H1 (cell line): Measurements from ENCODE around the gene IL26. TPM values are rescaled to one million over a fixed set of nuclear protein-coding genes. Genes with fewer than 3 reads are reported as not detected.

Experiments used
- CTCF ChIA-PET: fragments of 300-600 bp; sonication (Branson Sonifier 250); formaldehyde crosslinking; loops from one replicate; lab custom pipeline; 2021; ENCODE audit not compliant: partially characterized antibody; lab: Charles Lee
- POLR2A ChIA-PET: fragments of 300-600 bp; sonication (Branson Sonifier 250); formaldehyde crosslinking; loops from one replicate; lab custom pipeline; 2021; ENCODE audit warnings: inconsistent platforms; ENCODE audit not compliant: partially characterized antibody; lab: Charles Lee
- DNase-seq, 2 experiments: peaks; one replicate each; pipeline versions ENCODE4 v3.0.0 to v3.0.0-alpha.2; 2010 to 2022; ENCODE audit warnings: low spot score in 2 of 2, low read depth in 1 of 2, mixed read lengths in 1 of 2
- FAIRE-seq: peaks from 2 replicates; lab custom pipeline; 2011; peaks lifted over from hg19 to GRCh38; lab: Jason Lieb, UNC
- H2AFZ ChIP-seq: 2 replicates; pipeline ENCODE4 v1.8.1; 2012; ENCODE audit warnings: low read length, inconsistent platforms
- H2AK5ac ChIP-seq: 2 replicates; pipeline ENCODE4 v1.6.1; 2013; ENCODE audit warnings: low read depth, low read length
- H2BK120ac ChIP-seq: replicated peaks from 2 replicates; pipeline ENCODE3; 2013; ENCODE audit warnings: low read depth, low read length, inconsistent platforms
- H2BK12ac ChIP-seq: 2 replicates; pipeline ENCODE4 v1.6.1; 2013; ENCODE audit warnings: low read depth, low read length
- H2BK15ac ChIP-seq: 2 replicates; pipeline ENCODE4 v1.6.1; 2013; ENCODE audit warnings: low read length
- H2BK20ac ChIP-seq: 2 replicates; pipeline ENCODE4 v1.6.1; 2013; ENCODE audit warnings: low read length
- H2BK5ac ChIP-seq: 2 replicates; pipeline ENCODE4 v1.6.1; 2013; ENCODE audit warnings: low read depth, low read length
- H3K14ac ChIP-seq: 2 replicates; pipeline ENCODE4 v1.6.1; 2013; ENCODE audit warnings: inconsistent platforms; ENCODE audit not compliant: insufficient read length
- H3K18ac ChIP-seq: 2 replicates; pipeline ENCODE4 v1.6.1; 2013; ENCODE audit warnings: low read length; ENCODE audit errors: extremely low read depth
- H3K23ac ChIP-seq: 2 replicates; pipeline ENCODE4 v1.6.1; 2013; ENCODE audit warnings: inconsistent platforms; ENCODE audit not compliant: insufficient read length
- H3K23me2 ChIP-seq: 2 replicates; pipeline ENCODE4 v1.6.1; 2013; ENCODE audit warnings: low read depth, low read length
- H3K27ac ChIP-seq: 2 replicates; pipeline ENCODE4 v1.6.1; 2011; ENCODE audit warnings: low read depth, low read length, inconsistent platforms
- H3K27me3 ChIP-seq, 4 experiments: replicated peaks in 1 of 4; 1 replicate in 1 of 4; 2 replicates in 3 of 4; pipeline versions ENCODE4 v1.6.1 to v1.8.1; 2011 to 2013; ENCODE audit warnings: low read length in 3 of 4, mild to moderate bottlenecking in 3 of 4, inconsistent platforms in 2 of 4, mixed read lengths in 2 of 4, moderate library complexity in 1 of 4; ENCODE audit not compliant: control insufficient read depth in 3 of 4, insufficient read depth in 3 of 4; ENCODE audit errors: extremely low read depth in 1 of 4
- H3K36me3 ChIP-seq, 4 experiments: 2 replicates each; pipeline versions ENCODE4 v1.6.1 to v1.8.1; 2011 to 2013; ENCODE audit warnings: mild to moderate bottlenecking in 4 of 4, low read length in 3 of 4, moderate library complexity in 2 of 4, control low read depth in 1 of 4, inconsistent platforms in 1 of 4; ENCODE audit not compliant: insufficient read depth in 4 of 4, control insufficient read depth in 2 of 4
- H3K4ac ChIP-seq: replicated peaks from 2 replicates; pipeline ENCODE3; 2013; ENCODE audit warnings: low read length, low read depth, mixed read lengths, inconsistent platforms; ENCODE audit not compliant: insufficient read length
- H3K4me1 ChIP-seq, 4 experiments: replicated peaks in 1 of 4; 1 replicate in 1 of 4; 2 replicates in 3 of 4; pipeline versions ENCODE4 v1.6.1 to v1.8.1; 2011 to 2013; ENCODE audit warnings: low read length in 3 of 4, inconsistent platforms in 2 of 4, mixed read lengths in 1 of 4; ENCODE audit not compliant: insufficient read depth in 4 of 4, control insufficient read depth in 3 of 4
- H3K4me2 ChIP-seq, 2 experiments: 2 replicates each; pipeline versions ENCODE4 v1.6.1 to v1.8.1; 2011 to 2013; ENCODE audit warnings: low read depth in 2 of 2, low read length in 2 of 2, control low read depth in 1 of 2, inconsistent platforms in 1 of 2, mild to moderate bottlenecking in 1 of 2; ENCODE audit not compliant: insufficient read depth in 1 of 2
- H3K4me3 ChIP-seq, 4 experiments: fragments of 200-600, 300-600 bp in 1 of 4; sonication (generic), shearing (Covaris generic), sonication (Bioruptor Twin) in 1 of 4; 2 replicates each; pipeline versions ENCODE4 v1.5.1 to v1.8.1; 2011 to 2016; ENCODE audit warnings: low read length in 4 of 4, low read depth in 3 of 4, control low read depth in 2 of 4, inconsistent platforms in 2 of 4, mild to moderate bottlenecking in 2 of 4, mixed read lengths in 1 of 4, moderate library complexity in 1 of 4; ENCODE audit not compliant: insufficient read depth in 2 of 4; ENCODE audit errors: extremely low read depth in 1 of 4
- H3K56ac ChIP-seq: replicated peaks from 2 replicates; pipeline ENCODE3; 2013; ENCODE audit warnings: low read depth, mild to moderate bottlenecking, mixed read lengths, low read length, inconsistent platforms; ENCODE audit not compliant: insufficient read length
- H3K79me1 ChIP-seq: 2 replicates; pipeline ENCODE4 v1.6.1; 2013; ENCODE audit warnings: low read depth, low read length, control low read depth
- H3K79me2 ChIP-seq, 2 experiments: 2 replicates each; pipeline versions ENCODE4 v1.6.1 to v1.8.1; 2012 to 2013; ENCODE audit warnings: low read length in 2 of 2, mild to moderate bottlenecking in 2 of 2, inconsistent platforms in 1 of 2; ENCODE audit not compliant: insufficient read depth in 2 of 2, control insufficient read depth in 1 of 2
- H3K9ac ChIP-seq, 4 experiments: replicated peaks in 1 of 4; 1 replicate in 1 of 4; 2 replicates in 3 of 4; pipeline versions ENCODE4 v1.6.1 to v1.8.1; 2011 to 2013; ENCODE audit warnings: low read depth in 3 of 4, low read length in 3 of 4, control low read depth in 2 of 4, mild to moderate bottlenecking in 2 of 4, moderate library complexity in 2 of 4, inconsistent platforms in 1 of 4; ENCODE audit errors: extremely low read depth in 1 of 4
- H3K9me3 ChIP-seq, 2 experiments: 2 replicates each; pipeline versions ENCODE4 v1.6.1 to v1.8.1; 2012 to 2013; ENCODE audit warnings: mild to moderate bottlenecking in 2 of 2, moderate library complexity in 2 of 2, control low read depth in 1 of 2, inconsistent platforms in 1 of 2, low read depth in 1 of 2, low read length in 1 of 2, mixed read lengths in 1 of 2; ENCODE audit not compliant: insufficient read depth in 2 of 2
- H4K20me1 ChIP-seq, 2 experiments: replicated peaks in 1 of 2; 2 replicates each; pipeline versions ENCODE3 to v1.8.1; 2011 to 2013; ENCODE audit warnings: inconsistent platforms in 2 of 2, low read length in 2 of 2, mild to moderate bottlenecking in 1 of 2; ENCODE audit not compliant: insufficient read depth in 2 of 2, control insufficient read depth in 1 of 2
- H4K5ac ChIP-seq: 2 replicates; pipeline ENCODE4 v1.6.1; 2013; ENCODE audit warnings: low read length, low read depth, mixed read lengths, inconsistent platforms; ENCODE audit not compliant: insufficient read length
- H4K8ac ChIP-seq: 2 replicates; pipeline ENCODE4 v1.8.0; 2013; ENCODE audit warnings: mild to moderate bottlenecking, moderate library complexity, low read length, inconsistent platforms; ENCODE audit not compliant: insufficient read depth; ENCODE audit errors: extremely low read depth
- H4K91ac ChIP-seq: replicated peaks from 2 replicates; pipeline ENCODE3; 2013; ENCODE audit warnings: low read length, mixed read lengths, inconsistent platforms; ENCODE audit not compliant: insufficient read length
- CEBPB ChIP-seq: IDR thresholded peaks from 2 replicates; pipeline ENCODE4 v1.6.1; 2012; ENCODE audit warnings: low read depth, low read length
- GABPA ChIP-seq: IDR thresholded peaks from 2 replicates; pipeline ENCODE4 v1.6.1; 2011; ENCODE audit warnings: mild to moderate bottlenecking, low read length, moderate library complexity, borderline replicate concordance; ENCODE audit not compliant: insufficient read depth
- HDAC2 ChIP-seq, 2 experiments: fragments of 300-600 bp in 1 of 2; sonication (generic) in 1 of 2; IDR thresholded peaks; 2 replicates each; pipeline ENCODE4 v1.6.1; 2011 to 2012; ENCODE audit warnings: low read depth in 2 of 2, low read length in 2 of 2, mild to moderate bottlenecking in 2 of 2, moderate library complexity in 2 of 2, borderline replicate concordance in 1 of 2, inconsistent platforms in 1 of 2
- KDM5A ChIP-seq: fragments of 200-600 bp; IDR thresholded peaks from 2 replicates; pipeline ENCODE4 v1.7.1; 2012; ENCODE audit warnings: mild to moderate bottlenecking, low read length, inconsistent platforms, mixed read lengths
- NANOG ChIP-seq: IDR thresholded peaks from 2 replicates; pipeline ENCODE4 v1.6.1; 2011; ENCODE audit warnings: low read length, low read depth, mild to moderate bottlenecking, inconsistent platforms; ENCODE audit not compliant: insufficient read depth, poor library complexity, severe bottlenecking
- SIN3A ChIP-seq, 2 experiments: IDR thresholded peaks in 1 of 2; conservative IDR thresholded peaks in 1 of 2; 2 replicates each; pipeline ENCODE4 v1.6.1; 2011 to 2012; ENCODE audit warnings: low read length in 2 of 2, improper control_type of control experiment in 1 of 2, low read depth in 1 of 2, mild to moderate bottlenecking in 1 of 2
- SP1 ChIP-seq: IDR thresholded peaks from 2 replicates; pipeline ENCODE4 v1.6.1; 2011; ENCODE audit warnings: low read depth, low read length
- SP4 ChIP-seq: IDR thresholded peaks from 2 replicates; pipeline ENCODE4 v1.6.1; 2012; ENCODE audit warnings: low read length, inconsistent platforms
- YY1 ChIP-seq: IDR thresholded peaks from 2 replicates; pipeline ENCODE4 v1.6.1; 2011; ENCODE audit warnings: low read depth, mild to moderate bottlenecking, low read length
- WGBS, 2 experiments: shearing (Covaris generic) in 1 of 2; methylation state at CpG; one replicate each; pipeline versions ENCODE4 v1.1.6 to v1.1.7; 2013 to 2015; ENCODE audit warnings: low lambda C conversion rate in 2 of 2, mixed read lengths in 2 of 2, inconsistent platforms in 1 of 2, low coverage in 1 of 2, missing lambda C conversion rate in 1 of 2; ENCODE audit not compliant: insufficient replicate concordance in 2 of 2, insufficient coverage in 1 of 2, insufficient read length in 1 of 2; ENCODE audit errors: extremely low coverage in 1 of 2, missing lambda C conversion rate in 1 of 2; 5-methylcytosine and 5-hydroxymethylcytosine counted together
- polyA plus RNA-seq, 7 experiments: library from polyadenylated mRNA; depleted of rRNA in 3 of 7; stranded (reverse) in 5 of 7; unstranded in 2 of 7; fragments of >200 nt in 5 of 7; fragments of 200-250 nt in 2 of 7; gene quantifications; 1 replicate in 5 of 7; 2 replicates in 1 of 7; 4 replicates in 1 of 7; pipeline versions ENCODE4 v1.2.1 to v1.2.3, GENCODE V29; 2011 to 2013; ENCODE audit warnings: missing spikeins in 2 of 7, mixed read lengths in 2 of 7
- total RNA-seq: library from RNA; stranded (reverse); fragmentation: NEBNext Ultra II Directional; extraction: Animal tissue kit (Norgen Biotek cat#: 25700); gene quantifications from 2 replicates; pipeline ENCODE4 v1.2.1, GENCODE V29; 2021
- TF ChIP-seq, protein P1 (sequence below): IDR thresholded peaks from 2 replicates; pipeline ENCODE4 v1.6.1; 2011; ENCODE audit warnings: low read depth, mild to moderate bottlenecking, low read length; ENCODE audit not compliant: insufficient read depth
- TF ChIP-seq, protein P2 (sequence below): IDR thresholded peaks from 2 replicates; pipeline ENCODE4 v1.6.1; 2012; ENCODE audit warnings: low read length, inconsistent platforms

Gene IL26
- total and polyA plus RNA-seq, 2 of the 8 experiments (the other 6 are each of a cell fraction or from before 2014, with no cell fraction given): not detected

DNA sequence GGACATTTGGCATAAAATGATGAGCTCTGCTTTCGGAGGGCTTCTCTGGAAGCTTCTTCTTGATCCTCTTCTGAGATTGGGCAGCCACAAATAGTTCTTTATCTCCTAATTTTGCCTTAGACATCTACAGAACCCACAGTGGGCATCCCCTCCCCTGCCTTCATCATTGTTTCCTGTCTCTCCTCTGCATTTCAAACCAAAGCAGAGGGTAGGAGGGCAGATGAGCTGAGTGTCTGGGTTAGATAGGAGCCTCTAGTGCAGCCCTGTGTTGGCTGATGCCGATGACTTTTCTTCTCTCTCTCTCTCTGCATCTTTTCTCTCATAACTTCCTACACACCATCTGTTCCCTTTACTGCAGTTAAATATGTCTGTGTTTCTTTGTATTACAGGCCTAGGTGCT is 8.5 kb upstream of the IL26 start:
- Histone ChIP-seq H3K4me1 (no peaks in the 10 kb centered on the region), H2AK5ac (no peak overlapping the region), H3K36me3 (no peaks in the 10 kb centered on the region), H3K18ac (no peak overlapping the region), H3K9ac (no peak overlapping the region), H3K79me1 (no peaks in the 10 kb centered on the region), H3K56ac (no peak overlapping the region), H3K14ac (no peak overlapping the region), H4K20me1 (no peaks in the 10 kb centered on the region), H4K8ac (no peak overlapping the region), H3K79me2 (no peaks in the 10 kb centered on the region), H3K23ac (no peak overlapping the region), H2BK120ac (no peak overlapping the region), H2BK5ac (no peak overlapping the region), H2BK20ac (no peak overlapping the region), H2AFZ (no peak overlapping the region), H2BK15ac (no peak overlapping the region), H4K5ac (no peak overlapping the region), H4K91ac (no peak overlapping the region), H3K23me2 (no peaks in the 10 kb centered on the region), H3K4me3 (no peak overlapping the region), H2BK12ac (no peak overlapping the region), H3K27me3 (no peaks in the 10 kb centered on the region), H3K4me2 (no peak overlapping the region), H3K4ac (no peak overlapping the region), H3K27ac (no peak overlapping the region), H3K9me3 (no peaks in the 10 kb centered on the region)
- FAIRE-seq (no peak), DNase-seq (no peak)
- POLR2A ChIA-PET: no interaction called here
- WGBS, 2 experiments: 89% methylated on average over 2 of the region's 2 CpGs; no CpG with 5 or more reads in 1 of the 2 experiments
- CTCF ChIA-PET: interaction anchor here (0.8 to 2.0 kb wide), 6 partner anchors 11 to 879 kb away, joined by 3 to 8 read pairs (median 4); no protein-coding TSS in a partner anchor
- TF ChIP-seq, protein P1, sequence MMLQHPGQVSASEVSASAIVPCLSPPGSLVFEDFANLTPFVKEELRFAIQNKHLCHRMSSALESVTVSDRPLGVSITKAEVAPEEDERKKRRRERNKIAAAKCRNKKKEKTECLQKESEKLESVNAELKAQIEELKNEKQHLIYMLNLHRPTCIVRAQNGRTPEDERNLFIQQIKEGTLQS: no peak
- no peak for TF ChIP-seq YY1
- no peak for TF ChIP-seq CEBPB
- TF ChIP-seq HDAC2 (IDR thresholded peaks at IDR 0.05; ENCODE audit: borderline replicate concordance in 1 of 2, low read depth in 2 of 2, low read length in 2 of 2): no peak
- no peak for TF ChIP-seq SIN3A (conservative IDR thresholded peaks at IDR 0.05 in 1 of 2, IDR thresholded peaks at IDR 0.05 in 1 of 2; ENCODE audit: low read depth in 1 of 2, low read length in 2 of 2)
- no peak for TF ChIP-seq GABPA
- TF ChIP-seq, protein P2, sequence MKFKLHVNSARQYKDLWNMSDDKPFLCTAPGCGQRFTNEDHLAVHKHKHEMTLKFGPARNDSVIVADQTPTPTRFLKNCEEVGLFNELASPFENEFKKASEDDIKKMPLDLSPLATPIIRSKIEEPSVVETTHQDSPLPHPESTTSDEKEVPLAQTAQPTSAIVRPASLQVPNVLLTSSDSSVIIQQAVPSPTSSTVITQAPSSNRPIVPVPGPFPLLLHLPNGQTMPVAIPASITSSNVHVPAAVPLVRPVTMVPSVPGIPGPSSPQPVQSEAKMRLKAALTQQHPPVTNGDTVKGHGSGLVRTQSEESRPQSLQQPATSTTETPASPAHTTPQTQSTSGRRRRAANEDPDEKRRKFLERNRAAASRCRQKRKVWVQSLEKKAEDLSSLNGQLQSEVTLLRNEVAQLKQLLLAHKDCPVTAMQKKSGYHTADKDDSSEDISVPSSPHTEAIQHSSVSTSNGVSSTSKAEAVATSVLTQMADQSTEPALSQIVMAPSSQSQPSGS: no peak
- no peak for TF ChIP-seq KDM5A
- TF ChIP-seq NANOG: no peak
- no peak for TF ChIP-seq SP1
- TF ChIP-seq SP4: no peak
